ENCODE results near the gene PLPPR1. TPM values are rescaled to one million over a fixed set of nuclear protein-coding genes. Genes with fewer than 3 reads are reported as not detected.
A peak's percentile ranks its signal among the peaks of the same experiment; 100 is the strongest.

Gene PLPPR1
- total RNA-seq, 4 donors from 2014 or later = 0.27 to 0.42 TPM; not detected in 2

DNA sequence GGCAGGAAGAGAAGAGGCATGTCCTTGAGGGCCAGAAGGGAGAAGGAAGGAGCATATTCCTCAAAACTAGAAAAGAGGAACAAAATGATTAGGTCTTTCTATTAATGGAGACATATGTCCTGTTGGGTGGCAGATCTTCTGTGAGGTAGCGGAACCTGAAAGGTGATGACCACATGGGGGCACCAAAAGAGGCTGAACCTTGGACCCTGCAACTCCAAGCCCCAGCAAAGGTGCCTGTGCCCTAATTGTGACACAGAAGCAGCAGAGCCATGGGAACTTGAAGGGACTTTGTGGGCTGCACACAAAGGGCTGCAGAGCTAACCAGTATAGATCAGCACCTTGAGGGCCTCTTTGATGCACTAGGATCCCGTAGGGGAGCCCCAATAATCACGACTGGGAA lies 198.3 kb downstream of the PLPPR1 start:
- H3K27me3 ChIP-seq = no peaks in the 10 kb centered on the region
- H3K9me3 ChIP-seq = no peaks in the 10 kb centered on the region
- no peak overlapping the region for H3K4me3 ChIP-seq
- no peaks in the 10 kb centered on the region for H3K4me1 ChIP-seq
- no peak for ATAC-seq
- no peak overlapping the region for H3K27ac ChIP-seq
- TF ChIP-seq EP300 (IDR thresholded peaks at IDR 0.05) (no peak), POLR2A (IDR thresholded peaks at IDR 0.05) (no peak), POLR2AphosphoS5 (IDR thresholded peaks at IDR 0.05) (no peak), CTCF (IDR thresholded peaks at IDR 0.05) (no peak)
- WGBS, 2 donors (ENCODE audit: low coverage in 1 of 2) = 58 to 66% methylated on average over 2 of the region's 3 CpGs
- no peaks in the 10 kb centered on the region for H3K36me3 ChIP-seq

DNA sequence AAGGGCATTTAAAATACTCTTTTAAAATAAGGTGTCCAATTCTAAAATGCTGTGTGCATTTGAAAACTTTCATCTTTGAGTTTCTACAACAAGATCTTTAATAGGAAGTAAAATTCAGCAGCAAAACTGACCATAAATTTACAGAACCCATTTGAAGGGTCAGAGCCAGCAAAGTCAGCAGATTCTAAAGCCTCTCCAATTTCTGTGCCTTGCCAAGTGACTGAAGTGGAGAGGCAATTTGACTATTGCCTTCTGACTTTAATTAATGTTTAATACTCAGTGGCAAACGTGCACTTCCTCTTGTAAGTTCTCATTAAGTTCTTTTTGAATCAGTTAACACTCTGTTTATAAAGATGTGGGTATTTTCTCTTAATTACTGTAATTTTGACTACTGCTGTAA lies 201.1 kb downstream of the PLPPR1 start:
- no peaks in the 10 kb centered on the region for H3K9me3 ChIP-seq
- H3K27me3 ChIP-seq = no peaks in the 10 kb centered on the region
- no peak overlapping the region for H3K4me3 ChIP-seq
- H3K27ac ChIP-seq = no peak overlapping the region
- H3K4me1 ChIP-seq = no peaks in the 10 kb centered on the region
- WGBS, 2 donors (ENCODE audit: low coverage in 1 of 2) = 4 to 11% methylated on average over 1 of the region's 1 CpG
- no peaks in the 10 kb centered on the region for H3K36me3 ChIP-seq
- TF ChIP-seq POLR2AphosphoS5 (IDR thresholded peaks at IDR 0.05) (no peak), EP300 (IDR thresholded peaks at IDR 0.05) (no peak), POLR2A (IDR thresholded peaks at IDR 0.05) (no peak), CTCF (IDR thresholded peaks at IDR 0.05) (no peak)
- ATAC-seq = no peak

GRCh38 chr9:101232405-101232977 lies 204.0 kb downstream of the PLPPR1 start:
- WGBS, 2 donors (ENCODE audit: low coverage in 1 of 2) = 93 to 100% methylated on average over 1 to 2 of the region's 2 CpGs
- no peak for ATAC-seq
- TF ChIP-seq POLR2A (IDR thresholded peaks at IDR 0.05) = no peak
- no peak for TF ChIP-seq EP300 (IDR thresholded peaks at IDR 0.05)
- no peak for TF ChIP-seq CTCF (IDR thresholded peaks at IDR 0.05)
- TF ChIP-seq POLR2AphosphoS5 (IDR thresholded peaks at IDR 0.05) = no peak

DNA sequence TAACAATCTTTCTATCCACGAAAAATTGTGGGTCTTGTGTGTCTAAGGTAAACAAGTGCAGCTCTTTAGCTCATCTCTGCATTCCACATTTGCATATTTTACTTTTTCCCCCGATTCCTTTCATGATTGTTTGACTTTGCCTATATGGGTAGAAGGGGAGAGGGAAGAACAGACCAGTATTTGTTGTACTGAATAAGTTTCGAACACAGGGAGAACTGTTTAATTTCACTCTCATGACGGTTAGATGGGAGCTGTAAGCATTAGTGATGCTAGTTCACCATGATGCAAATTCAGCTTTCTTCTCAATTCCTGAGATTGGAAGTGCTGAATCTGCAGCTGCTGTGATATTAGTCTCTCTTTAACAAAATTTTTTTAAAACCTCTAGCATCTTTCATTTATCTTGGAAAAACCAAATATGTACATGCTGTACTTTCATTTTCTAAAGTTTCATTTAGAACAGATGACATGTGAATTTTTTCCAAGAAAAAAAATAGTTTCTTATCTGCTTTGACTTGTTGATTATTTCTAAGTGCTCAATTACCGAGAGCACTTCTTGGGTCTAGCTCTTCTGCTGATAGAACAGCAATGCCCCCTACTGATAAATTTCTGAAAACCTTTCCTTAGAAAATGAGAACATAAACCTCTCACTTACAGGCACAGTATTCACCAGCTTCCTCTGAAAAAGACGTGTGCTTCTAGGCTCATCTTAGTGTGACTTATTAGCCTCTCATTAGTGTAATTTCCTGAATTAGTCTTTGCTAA lies 206.8 kb downstream of the PLPPR1 start:
- no peak for ATAC-seq
- no peaks in the 10 kb centered on the region for H3K36me3 ChIP-seq
- no peaks in the 10 kb centered on the region for H3K4me1 ChIP-seq
- H3K4me3 ChIP-seq = no peak overlapping the region
- 17 to 33% methylated on average over 6 of the region's 6 CpGs for WGBS, 2 donors (ENCODE audit: low coverage in 1 of 2)
- no peak overlapping the region for H3K27ac ChIP-seq
- TF ChIP-seq EP300 (IDR thresholded peaks at IDR 0.05) (no peak), POLR2A (IDR thresholded peaks at IDR 0.05) (no peak), CTCF (IDR thresholded peaks at IDR 0.05) (peak in 1 of 4 experiments; percentile 37), POLR2AphosphoS5 (IDR thresholded peaks at IDR 0.05) (no peak)
- no peaks in the 10 kb centered on the region for H3K27me3 ChIP-seq
- peaks cover 0 to 6% (median 0%) of the 10 kb centered on the region in 3 donors for H3K9me3 ChIP-seq

More at GRCh38 chr9:101232405-101232977, 204.0 kb downstream of the PLPPR1 start:
- Histone ChIP-seq H3K9me3 (no peaks in the 10 kb centered on the region), H3K36me3 (no peaks in the 10 kb centered on the region), H3K4me1 (no peaks in the 10 kb centered on the region), H3K4me3 (no peak overlapping the region), H3K27ac (no peak overlapping the region), H3K27me3 (no peaks in the 10 kb centered on the region)

GRCh38 chr9:101242651-101243050 lies 214.1 kb downstream of the PLPPR1 start:
- H3K36me3 ChIP-seq = no peaks in the 10 kb centered on the region
- no peak for ATAC-seq
- no peaks in the 10 kb centered on the region for H3K4me1 ChIP-seq
- H3K9me3 ChIP-seq = peaks cover 0 to 8% (median 0%) of the 10 kb centered on the region in 3 donors
- WGBS, 2 donors (ENCODE audit: low coverage in 1 of 2) = 100% methylated on average over 1 of the region's 1 CpG
- H3K4me3 ChIP-seq = no peak overlapping the region
- H3K27ac ChIP-seq = no peak overlapping the region
- TF ChIP-seq CTCF (IDR thresholded peaks at IDR 0.05) (no peak), POLR2A (IDR thresholded peaks at IDR 0.05) (no peak), POLR2AphosphoS5 (IDR thresholded peaks at IDR 0.05) (no peak), EP300 (IDR thresholded peaks at IDR 0.05) (no peak)
- H3K27me3 ChIP-seq = no peaks in the 10 kb centered on the region

All from gastroesophageal sphincter (tissue), 4 donors.